GM23338 (cell line): ENCODE data around the gene SEMA6B. TPM values are rescaled to one million over a fixed set of nuclear protein-coding genes. Genes with fewer than 3 reads are reported as not detected.

Experiments
- ATAC-seq: fragments of 200-7000 bp; cut with Tn5 transposase; 3 replicates; pipeline ENCODE4 v1.9.1; 2020
- DNase-seq: peaks from one replicate; pipeline ENCODE4 v3.0.0-alpha.2; 2015; ENCODE audit warnings: low spot score
- H2AFZ ChIP-seq: fragments of 200-600 bp; sonication (generic); 2 replicates; pipeline ENCODE4 v1.8.0; 2016; ENCODE audit warnings: antibody characterized with exemption, mild to moderate bottlenecking, moderate library complexity
- H3F3A ChIP-seq: fragments of 200-600 bp; sonication (generic); replicated peaks from 2 replicates; pipeline ENCODE4 v1.8.0; 2017; ENCODE audit warnings: antibody characterized with exemption, mixed run types, low read depth
- H3K27ac ChIP-seq: fragments of 200-600 bp; sonication (generic); 2 replicates; pipeline ENCODE4 v1.6.1; 2016; ENCODE audit warnings: low read depth
- H3K27me3 ChIP-seq: fragments of 200-600 bp; sonication (generic); 2 replicates; pipeline ENCODE4 v1.8.0; 2016; ENCODE audit warnings: mild to moderate bottlenecking, mixed run types, moderate library complexity; ENCODE audit not compliant: insufficient read depth
- H3K36me3 ChIP-seq: fragments of 200-600 bp; sonication (generic); 2 replicates; pipeline ENCODE4 v1.8.0; 2016; ENCODE audit warnings: mild to moderate bottlenecking; ENCODE audit not compliant: insufficient read depth
- H3K4me1 ChIP-seq: fragments of 200-600 bp; sonication (generic); 2 replicates; pipeline ENCODE4 v1.8.0; 2016; ENCODE audit warnings: mild to moderate bottlenecking, moderate library complexity; ENCODE audit not compliant: insufficient read depth
- H3K4me2 ChIP-seq: fragments of 200-600 bp; sonication (generic); 2 replicates; pipeline ENCODE4 v1.7.1; 2017; ENCODE audit warnings: mixed run types
- H3K4me3 ChIP-seq: fragments of 200-600 bp; sonication (generic); 2 replicates; pipeline ENCODE4 v1.6.1; 2016; ENCODE audit warnings: mixed run types
- H3K79me2 ChIP-seq: fragments of 200-600 bp; sonication (generic); replicated peaks from 2 replicates; pipeline ENCODE4 v1.8.0; 2017; ENCODE audit warnings: mild to moderate bottlenecking; ENCODE audit not compliant: insufficient read depth
- H3K9me2 ChIP-seq: fragments of 200-600 bp; sonication (generic); 2 replicates; pipeline ENCODE4 v1.8.0; 2017; ENCODE audit not compliant: insufficient read depth
- H4K20me1 ChIP-seq: fragments of 200-600 bp; sonication (generic); replicated peaks from 2 replicates; pipeline ENCODE4 v1.8.0; 2017; ENCODE audit warnings: mild to moderate bottlenecking; ENCODE audit not compliant: insufficient read depth
- H3K27ac Mint-ChIP-seq: 2 replicates; pipeline ENCODE4 v1.8.0; 2020; ENCODE audit warnings: inconsistent platforms, mild to moderate bottlenecking, moderate library complexity, mixed read lengths
- H3K27me3 Mint-ChIP-seq: 3 replicates; pipeline ENCODE4 v1.8.0; 2022; ENCODE audit warnings: low read depth, mild to moderate bottlenecking, moderate library complexity, mixed read lengths, inconsistent platforms; ENCODE audit not compliant: insufficient read depth, poor library complexity
- H3K36me3 Mint-ChIP-seq: 3 replicates; pipeline ENCODE4 v1.8.0; 2021; ENCODE audit warnings: low read depth, mild to moderate bottlenecking, inconsistent platforms, moderate library complexity, mixed read lengths
- H3K4me1 Mint-ChIP-seq: 3 replicates; pipeline ENCODE4 v1.8.0; 2020; ENCODE audit warnings: mild to moderate bottlenecking, inconsistent platforms, mixed read lengths
- H3K4me3 Mint-ChIP-seq: 3 replicates; pipeline ENCODE4 v1.8.0; 2021; ENCODE audit warnings: moderate library complexity, mild to moderate bottlenecking, inconsistent platforms, mixed read lengths
- H3K9me3 Mint-ChIP-seq: 3 replicates; pipeline ENCODE4 v1.8.0; 2020; ENCODE audit warnings: moderate library complexity, mild to moderate bottlenecking, inconsistent platforms, mixed read lengths
- CREB1 ChIP-seq: fragments of 250-450 bp; sonication (Bioruptor Pico); IDR thresholded peaks from 2 replicates; pipeline ENCODE4 v1.5.0; 2020; ENCODE audit warnings: low read depth, mild to moderate bottlenecking, moderate library complexity
- EZH2 ChIP-seq: fragments of 200-600 bp; sonication (generic); IDR thresholded peaks from one replicate; pipeline ENCODE4 v1.8.0; 2017; ENCODE audit warnings: antibody characterized with exemption, mild to moderate bottlenecking, low read depth; ENCODE audit not compliant: unreplicated experiment
- EZH2phosphoT487 ChIP-seq: fragments of 200-600 bp; sonication (generic); IDR thresholded peaks from one replicate; pipeline ENCODE4 v1.8.1; 2018; ENCODE audit warnings: antibody characterized with exemption; ENCODE audit not compliant: unreplicated experiment
- JUNB ChIP-seq: IDR thresholded peaks from one replicate; pipeline ENCODE4 v1.6.1; 2016; ENCODE audit warnings: antibody characterized with exemption; ENCODE audit not compliant: unreplicated experiment
- NANOG ChIP-seq: IDR thresholded peaks from 2 replicates; pipeline ENCODE4 v1.6.1; 2016; ENCODE audit warnings: antibody characterized with exemption, borderline replicate concordance
- POLR2AphosphoS5 ChIP-seq: IDR thresholded peaks from 2 replicates; pipeline ENCODE4 v1.6.1; 2016; ENCODE audit warnings: antibody characterized with exemption, low read depth
- STAT1 ChIP-seq: IDR thresholded peaks from one replicate; pipeline ENCODE4 v1.6.1; 2016; ENCODE audit warnings: antibody characterized with exemption; ENCODE audit not compliant: unreplicated experiment
- ZNF114 ChIP-seq: fragments of 250-450 bp; sonication (Bioruptor Pico); IDR thresholded peaks from 2 replicates; pipeline ENCODE4 v1.5.0; 2020; ENCODE audit warnings: mild to moderate bottlenecking, moderate library complexity
- ZNF331 ChIP-seq: fragments of 250-450 bp; sonication (Bioruptor Pico); IDR thresholded peaks from 2 replicates; pipeline ENCODE4 v1.5.0; 2020; ENCODE audit warnings: low read depth, mild to moderate bottlenecking, moderate library complexity
- polyA plus RNA-seq: library from polyadenylated mRNA; unstranded; fragments of >200 nt; fragmentation: Nextera tagmentation; extraction: Ambion mirVana; gene quantifications from 2 replicates; pipeline ENCODE4 v1.2.1, GENCODE V29; 2016
- total RNA-seq: library from RNA; depleted of rRNA; stranded (reverse); fragments of >200 nt; shearing (Covaris generic); gene quantifications from 2 replicates; pipeline ENCODE4 v1.2.3, GENCODE V29; 2014
- TF ChIP-seq, protein P1 (sequence below): IDR thresholded peaks from one replicate; pipeline ENCODE4 v1.6.1; 2018; ENCODE audit warnings: antibody characterized with exemption; ENCODE audit not compliant: unreplicated experiment
- TF ChIP-seq, protein P2 (sequence below), 2 experiments: fragments of 200-600 bp in 1 of 2; sonication (generic) in 1 of 2; conservative IDR thresholded peaks; 2 replicates each; pipeline versions ENCODE4 v1.5.1 to v1.6.1; 2016 to 2017; ENCODE audit warnings: antibody characterized with exemption in 2 of 2, low read depth in 2 of 2, mild to moderate bottlenecking in 2 of 2, moderate library complexity in 1 of 2
- TF ChIP-seq, protein P3 (sequence below): IDR thresholded peaks from 2 replicates; pipeline ENCODE4 v1.6.1; 2016; ENCODE audit warnings: antibody characterized with exemption

SEMA6B gene
- total and polyA plus RNA-seq, 2 experiments from 2014 or later, result 5.3 to 42.7 TPM

DNA sequence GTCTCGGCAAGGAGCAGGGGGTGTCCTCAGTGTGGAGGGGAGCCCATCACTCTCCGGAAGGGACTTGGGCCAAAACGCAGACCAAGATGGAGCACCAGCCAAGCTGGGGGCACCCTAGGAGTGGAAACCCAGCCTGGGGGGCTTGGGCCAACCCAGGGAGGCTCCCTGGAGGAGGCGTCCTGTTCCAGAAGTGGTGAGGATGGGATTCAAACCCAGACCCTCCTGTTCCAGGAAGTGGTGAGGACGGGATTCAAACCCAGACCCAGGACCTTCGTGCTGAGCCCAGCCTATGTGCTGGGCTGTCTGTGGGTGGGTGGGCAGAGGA lies 40.4 kb downstream of the SEMA6B start:
- no peak overlapping the region for H3K4me3 Mint-ChIP-seq
- ATAC-seq (no peak), DNase-seq (no peak)
- peaks cover 2% of the 10 kb centered on the region; the same call in 1 of the 3 replicates for H3K36me3 Mint-ChIP-seq
- Histone ChIP-seq H3F3A (no peaks in the 10 kb centered on the region), H3K27me3 (peaks cover 25% of the 10 kb centered on the region; the same call in 1 of the 2 replicates), H4K20me1 (no peaks in the 10 kb centered on the region; the same call in 1 of the 2 replicates), H3K79me2 (no peaks in the 10 kb centered on the region), H3K4me2 (no peak overlapping the region), H3K9me2 (no peaks in the 10 kb centered on the region), H3K27ac (no peak overlapping the region), H2AFZ (peak overlapping the region; percentile 74; the same call in 1 of the 2 replicates), H3K36me3 (no peaks in the 10 kb centered on the region), H3K4me3 (no peak overlapping the region), H3K4me1 (no peaks in the 10 kb centered on the region)
- H3K4me1 Mint-ChIP-seq, result peaks cover 4% of the 10 kb centered on the region
- TF ChIP-seq EZH2phosphoT487 (no peak), NANOG (no peak), POLR2AphosphoS5 (no peak), ZNF331 (no peak), CREB1 (CRISPR knock-in tag) (no peak), STAT1 (no peak), JUNB (no peak), ZNF114 (no peak), EZH2 (no peak)
- TF ChIP-seq, protein P1, sequence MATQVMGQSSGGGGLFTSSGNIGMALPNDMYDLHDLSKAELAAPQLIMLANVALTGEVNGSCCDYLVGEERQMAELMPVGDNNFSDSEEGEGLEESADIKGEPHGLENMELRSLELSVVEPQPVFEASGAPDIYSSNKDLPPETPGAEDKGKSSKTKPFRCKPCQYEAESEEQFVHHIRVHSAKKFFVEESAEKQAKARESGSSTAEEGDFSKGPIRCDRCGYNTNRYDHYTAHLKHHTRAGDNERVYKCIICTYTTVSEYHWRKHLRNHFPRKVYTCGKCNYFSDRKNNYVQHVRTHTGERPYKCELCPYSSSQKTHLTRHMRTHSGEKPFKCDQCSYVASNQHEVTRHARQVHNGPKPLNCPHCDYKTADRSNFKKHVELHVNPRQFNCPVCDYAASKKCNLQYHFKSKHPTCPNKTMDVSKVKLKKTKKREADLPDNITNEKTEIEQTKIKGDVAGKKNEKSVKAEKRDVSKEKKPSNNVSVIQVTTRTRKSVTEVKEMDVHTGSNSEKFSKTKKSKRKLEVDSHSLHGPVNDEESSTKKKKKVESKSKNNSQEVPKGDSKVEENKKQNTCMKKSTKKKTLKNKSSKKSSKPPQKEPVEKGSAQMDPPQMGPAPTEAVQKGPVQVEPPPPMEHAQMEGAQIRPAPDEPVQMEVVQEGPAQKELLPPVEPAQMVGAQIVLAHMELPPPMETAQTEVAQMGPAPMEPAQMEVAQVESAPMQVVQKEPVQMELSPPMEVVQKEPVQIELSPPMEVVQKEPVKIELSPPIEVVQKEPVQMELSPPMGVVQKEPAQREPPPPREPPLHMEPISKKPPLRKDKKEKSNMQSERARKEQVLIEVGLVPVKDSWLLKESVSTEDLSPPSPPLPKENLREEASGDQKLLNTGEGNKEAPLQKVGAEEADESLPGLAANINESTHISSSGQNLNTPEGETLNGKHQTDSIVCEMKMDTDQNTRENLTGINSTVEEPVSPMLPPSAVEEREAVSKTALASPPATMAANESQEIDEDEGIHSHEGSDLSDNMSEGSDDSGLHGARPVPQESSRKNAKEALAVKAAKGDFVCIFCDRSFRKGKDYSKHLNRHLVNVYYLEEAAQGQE, result no peak
- TF ChIP-seq, protein P2, sequence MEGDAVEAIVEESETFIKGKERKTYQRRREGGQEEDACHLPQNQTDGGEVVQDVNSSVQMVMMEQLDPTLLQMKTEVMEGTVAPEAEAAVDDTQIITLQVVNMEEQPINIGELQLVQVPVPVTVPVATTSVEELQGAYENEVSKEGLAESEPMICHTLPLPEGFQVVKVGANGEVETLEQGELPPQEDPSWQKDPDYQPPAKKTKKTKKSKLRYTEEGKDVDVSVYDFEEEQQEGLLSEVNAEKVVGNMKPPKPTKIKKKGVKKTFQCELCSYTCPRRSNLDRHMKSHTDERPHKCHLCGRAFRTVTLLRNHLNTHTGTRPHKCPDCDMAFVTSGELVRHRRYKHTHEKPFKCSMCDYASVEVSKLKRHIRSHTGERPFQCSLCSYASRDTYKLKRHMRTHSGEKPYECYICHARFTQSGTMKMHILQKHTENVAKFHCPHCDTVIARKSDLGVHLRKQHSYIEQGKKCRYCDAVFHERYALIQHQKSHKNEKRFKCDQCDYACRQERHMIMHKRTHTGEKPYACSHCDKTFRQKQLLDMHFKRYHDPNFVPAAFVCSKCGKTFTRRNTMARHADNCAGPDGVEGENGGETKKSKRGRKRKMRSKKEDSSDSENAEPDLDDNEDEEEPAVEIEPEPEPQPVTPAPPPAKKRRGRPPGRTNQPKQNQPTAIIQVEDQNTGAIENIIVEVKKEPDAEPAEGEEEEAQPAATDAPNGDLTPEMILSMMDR (conservative IDR thresholded peaks at IDR 0.05; ENCODE audit: low read depth in 2 of 2), result no peak
- TF ChIP-seq, protein P3, sequence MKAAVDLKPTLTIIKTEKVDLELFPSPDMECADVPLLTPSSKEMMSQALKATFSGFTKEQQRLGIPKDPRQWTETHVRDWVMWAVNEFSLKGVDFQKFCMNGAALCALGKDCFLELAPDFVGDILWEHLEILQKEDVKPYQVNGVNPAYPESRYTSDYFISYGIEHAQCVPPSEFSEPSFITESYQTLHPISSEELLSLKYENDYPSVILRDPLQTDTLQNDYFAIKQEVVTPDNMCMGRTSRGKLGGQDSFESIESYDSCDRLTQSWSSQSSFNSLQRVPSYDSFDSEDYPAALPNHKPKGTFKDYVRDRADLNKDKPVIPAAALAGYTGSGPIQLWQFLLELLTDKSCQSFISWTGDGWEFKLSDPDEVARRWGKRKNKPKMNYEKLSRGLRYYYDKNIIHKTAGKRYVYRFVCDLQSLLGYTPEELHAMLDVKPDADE, result no peak
- H3K9me3 Mint-ChIP-seq, result peaks cover 3% of the 10 kb centered on the region; the same call in 2 of the 3 replicates
- H3K27me3 Mint-ChIP-seq, result peaks cover 36% of the 10 kb centered on the region
- no peak overlapping the region for H3K27ac Mint-ChIP-seq
